Esophagus muscularis mucosa (tissue), 3 donors: ENCODE data around the gene GPR42.

Experiments used
- POLR2A ChIP-seq: fragments of 450-650 bp; IDR thresholded peaks from one replicate; pipeline ENCODE4 v1.6.1; 2017; ENCODE audit warnings: antibody characterized with exemption, moderate library complexity, mild to moderate bottlenecking, low read depth
- POLR2AphosphoS5 ChIP-seq, 2 donors: sonication (generic); formaldehyde crosslinking; IDR thresholded peaks; one replicate each; pipeline ENCODE4 v1.6.1; 2017; ENCODE audit warnings: antibody characterized with exemption in 2 of 2
- TF ChIP-seq, protein P1 (sequence below), 3 experiments: fragments of 200-600 bp in 2 of 3; fragments of 450-650 bp in 1 of 3; sonication (generic) in 2 of 3; IDR thresholded peaks; one replicate each; pipeline ENCODE4 v1.5.1; 2017 to 2019; ENCODE audit warnings: antibody characterized with exemption in 3 of 3, mild to moderate bottlenecking in 2 of 3, moderate library complexity in 1 of 3

DNA sequence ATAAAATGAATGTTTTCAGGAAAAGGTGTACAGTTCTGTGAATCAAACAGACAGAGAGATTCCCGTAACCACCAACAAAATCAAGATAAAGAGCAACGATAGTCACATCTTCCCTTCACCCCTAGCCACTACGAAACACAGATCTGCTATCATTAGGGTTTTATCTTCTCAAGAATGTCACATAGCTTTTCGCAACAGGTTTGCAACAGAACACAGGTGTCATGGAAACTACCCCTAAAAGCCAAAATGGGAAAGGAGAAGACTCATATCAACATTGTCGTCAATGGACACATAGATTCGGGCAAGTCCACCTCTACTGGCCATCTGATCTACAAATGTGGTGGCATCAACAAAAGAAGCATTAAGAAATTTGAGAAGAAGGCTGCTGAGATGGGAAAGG, 11.1 kb downstream of the GPR42 start:
- TF ChIP-seq, protein P1, sequence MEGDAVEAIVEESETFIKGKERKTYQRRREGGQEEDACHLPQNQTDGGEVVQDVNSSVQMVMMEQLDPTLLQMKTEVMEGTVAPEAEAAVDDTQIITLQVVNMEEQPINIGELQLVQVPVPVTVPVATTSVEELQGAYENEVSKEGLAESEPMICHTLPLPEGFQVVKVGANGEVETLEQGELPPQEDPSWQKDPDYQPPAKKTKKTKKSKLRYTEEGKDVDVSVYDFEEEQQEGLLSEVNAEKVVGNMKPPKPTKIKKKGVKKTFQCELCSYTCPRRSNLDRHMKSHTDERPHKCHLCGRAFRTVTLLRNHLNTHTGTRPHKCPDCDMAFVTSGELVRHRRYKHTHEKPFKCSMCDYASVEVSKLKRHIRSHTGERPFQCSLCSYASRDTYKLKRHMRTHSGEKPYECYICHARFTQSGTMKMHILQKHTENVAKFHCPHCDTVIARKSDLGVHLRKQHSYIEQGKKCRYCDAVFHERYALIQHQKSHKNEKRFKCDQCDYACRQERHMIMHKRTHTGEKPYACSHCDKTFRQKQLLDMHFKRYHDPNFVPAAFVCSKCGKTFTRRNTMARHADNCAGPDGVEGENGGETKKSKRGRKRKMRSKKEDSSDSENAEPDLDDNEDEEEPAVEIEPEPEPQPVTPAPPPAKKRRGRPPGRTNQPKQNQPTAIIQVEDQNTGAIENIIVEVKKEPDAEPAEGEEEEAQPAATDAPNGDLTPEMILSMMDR (IDR thresholded peaks at IDR 0.05), result no peak
- TF ChIP-seq POLR2A (no peak), POLR2AphosphoS5 (IDR thresholded peaks at IDR 0.05) (no peak)
